ENCODE measurements around the gene FCHSD1. TPM values are rescaled to one million over a fixed set of nuclear protein-coding genes. Genes with fewer than 3 reads are reported as not detected.
A peak's percentile ranks its signal among the peaks of the same experiment; 100 is the strongest.

Gene FCHSD1
- total and polyA plus RNA-seq, 5 donors from 2014 or later, result 7.7 to 115 (median 8.4) TPM

DNA sequence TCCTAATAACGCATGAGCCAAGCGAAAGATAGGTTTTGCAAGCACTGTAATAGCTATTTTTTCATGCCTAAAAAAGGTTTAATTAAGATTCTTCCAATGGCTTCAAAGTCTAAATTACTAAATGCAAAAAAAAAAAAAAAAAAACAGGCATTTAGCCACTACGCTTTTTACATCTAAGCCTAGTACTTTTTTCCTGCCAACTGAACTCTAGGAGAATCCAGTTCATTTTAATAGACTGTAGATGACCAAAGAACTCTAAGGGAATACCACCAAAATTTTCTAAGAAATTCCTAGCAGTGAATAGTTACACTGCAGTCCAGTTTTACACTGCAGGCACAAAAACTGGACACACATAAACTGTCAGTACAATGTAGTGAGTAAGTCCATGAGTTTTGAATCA lies 42.2 kb downstream of the FCHSD1 start:
- Histone ChIP-seq H3K27ac (ENCODE audit: insufficient read depth, low read length, poor library complexity, severe bottlenecking) (peak overlapping the region; percentile 90), H3K36me3 (ENCODE audit: control insufficient read depth, insufficient read depth, low read length) (no peaks in the 10 kb centered on the region), H3K9me3 (ENCODE audit: control insufficient read depth in 2 of 2, low read length in 2 of 2) (no peaks in the 10 kb centered on the region), H3K27me3 (ENCODE audit: control insufficient read depth, insufficient read depth, low read length) (no peaks in the 10 kb centered on the region), H3K4me3 (ENCODE audit: low read depth, low read length) (peak overlapping the region; percentile 69), H3K4me1 (ENCODE audit: control insufficient read depth, insufficient read depth, low read length, poor library complexity, severe bottlenecking) (peaks cover 93% of the 10 kb centered on the region)
- H3K27me3 Mint-ChIP-seq, result no peaks in the 10 kb centered on the region
- peaks cover 17% of the 10 kb centered on the region for H3K36me3 Mint-ChIP-seq
- H3K4me1 Mint-ChIP-seq, result peaks cover 37 to 96% (median 78%) of the 10 kb centered on the region in 4 donors
- DNase-seq (no peak), ATAC-seq (ENCODE audit: low read depth in 2 of 2) (no peak)
- peak overlapping the region; percentile 92 to 97 (median 92) for H3K27ac Mint-ChIP-seq
- H3K9me3 Mint-ChIP-seq, result no peaks in the 10 kb centered on the region
- peak overlapping the region; percentile 65 to 82 (median 78) for H3K4me3 Mint-ChIP-seq

GRCh38 chr5:141608557-141608956 lies 42.7 kb downstream of the FCHSD1 start:
- no peaks in the 10 kb centered on the region for H3K9me3 Mint-ChIP-seq
- H3K36me3 ChIP-seq (ENCODE audit: control insufficient read depth, insufficient read depth, low read length), result no peaks in the 10 kb centered on the region
- ATAC-seq (ENCODE audit: low read depth in 2 of 2), result no peak
- H3K36me3 Mint-ChIP-seq, result peaks cover 17% of the 10 kb centered on the region
- peak overlapping the region; percentile 65 to 82 (median 78) for H3K4me3 Mint-ChIP-seq
- H3K27ac ChIP-seq (ENCODE audit: insufficient read depth, low read length, poor library complexity, severe bottlenecking), result peak overlapping the region; percentile 90
- no peaks in the 10 kb centered on the region for H3K9me3 ChIP-seq (ENCODE audit: control insufficient read depth in 2 of 2, low read length in 2 of 2)
- no peaks in the 10 kb centered on the region for H3K27me3 Mint-ChIP-seq
- DNase-seq, result no peak
- H3K4me3 ChIP-seq (ENCODE audit: low read depth, low read length), result peak overlapping the region; percentile 69
- H3K27me3 ChIP-seq (ENCODE audit: control insufficient read depth, insufficient read depth, low read length), result no peaks in the 10 kb centered on the region
- H3K27ac Mint-ChIP-seq, result peak overlapping the region; percentile 92 to 97 (median 92)
- H3K4me1 Mint-ChIP-seq, result peaks cover 36 to 96% (median 79%) of the 10 kb centered on the region in 4 donors
- peaks cover 93% of the 10 kb centered on the region for H3K4me1 ChIP-seq (ENCODE audit: control insufficient read depth, insufficient read depth, low read length, poor library complexity, severe bottlenecking)

GRCh38 chr5:141608046-141608445 lies 43.2 kb downstream of the FCHSD1 start:
- peak overlapping the region; percentile 90 for H3K27ac ChIP-seq (ENCODE audit: insufficient read depth, low read length, poor library complexity, severe bottlenecking)
- Mint-ChIP-seq H3K27ac (peak overlapping the region; percentile 92 to 97 (median 92)), H3K9me3 (no peaks in the 10 kb centered on the region), H3K27me3 (no peaks in the 10 kb centered on the region), H3K4me1 (peaks cover 36 to 95% (median 75%) of the 10 kb centered on the region in 4 donors), H3K4me3 (peak overlapping the region; percentile 65 to 83 (median 80)), H3K36me3 (peaks cover 17% of the 10 kb centered on the region)
- H3K9me3 ChIP-seq (ENCODE audit: control insufficient read depth in 2 of 2, low read length in 2 of 2), result no peaks in the 10 kb centered on the region
- no peaks in the 10 kb centered on the region for H3K36me3 ChIP-seq (ENCODE audit: control insufficient read depth, insufficient read depth, low read length)
- ATAC-seq (ENCODE audit: low read depth in 2 of 2), result no peak
- H3K4me1 ChIP-seq (ENCODE audit: control insufficient read depth, insufficient read depth, low read length, poor library complexity, severe bottlenecking), result peaks cover 93% of the 10 kb centered on the region
- no peaks in the 10 kb centered on the region for H3K27me3 ChIP-seq (ENCODE audit: control insufficient read depth, insufficient read depth, low read length)
- no peak for DNase-seq
- peak overlapping the region; percentile 86 for H3K4me3 ChIP-seq (ENCODE audit: low read depth, low read length)

GRCh38 chr5:141605523-141606277 lies 45.5 kb downstream of the FCHSD1 start:
- Histone ChIP-seq H3K4me3 (ENCODE audit: low read depth, low read length) (peak overlapping the region; percentile 86), H3K9me3 (ENCODE audit: control insufficient read depth in 2 of 2, low read length in 2 of 2) (no peaks in the 10 kb centered on the region), H3K27ac (ENCODE audit: insufficient read depth, low read length, poor library complexity, severe bottlenecking) (peak overlapping the region; percentile 90), H3K27me3 (ENCODE audit: control insufficient read depth, insufficient read depth, low read length) (no peaks in the 10 kb centered on the region), H3K4me1 (ENCODE audit: control insufficient read depth, insufficient read depth, low read length, poor library complexity, severe bottlenecking) (peaks cover 89% of the 10 kb centered on the region), H3K36me3 (ENCODE audit: control insufficient read depth, insufficient read depth, low read length) (no peaks in the 10 kb centered on the region)
- peak overlapping the region; percentile 90 to 97 (median 92) for H3K27ac Mint-ChIP-seq
- DNase-seq (peak; percentile 72 to 95 (median 88)), ATAC-seq (ENCODE audit: low read depth in 2 of 2) (peak; percentile 99)
- H3K4me3 Mint-ChIP-seq, result peak overlapping the region; percentile 78 to 84 (median 82)
- no peaks in the 10 kb centered on the region for H3K9me3 Mint-ChIP-seq
- H3K4me1 Mint-ChIP-seq, result peaks cover 34 to 96% (median 71%) of the 10 kb centered on the region in 4 donors
- peaks cover 14% of the 10 kb centered on the region for H3K36me3 Mint-ChIP-seq
- no peaks in the 10 kb centered on the region for H3K27me3 Mint-ChIP-seq

DNA sequence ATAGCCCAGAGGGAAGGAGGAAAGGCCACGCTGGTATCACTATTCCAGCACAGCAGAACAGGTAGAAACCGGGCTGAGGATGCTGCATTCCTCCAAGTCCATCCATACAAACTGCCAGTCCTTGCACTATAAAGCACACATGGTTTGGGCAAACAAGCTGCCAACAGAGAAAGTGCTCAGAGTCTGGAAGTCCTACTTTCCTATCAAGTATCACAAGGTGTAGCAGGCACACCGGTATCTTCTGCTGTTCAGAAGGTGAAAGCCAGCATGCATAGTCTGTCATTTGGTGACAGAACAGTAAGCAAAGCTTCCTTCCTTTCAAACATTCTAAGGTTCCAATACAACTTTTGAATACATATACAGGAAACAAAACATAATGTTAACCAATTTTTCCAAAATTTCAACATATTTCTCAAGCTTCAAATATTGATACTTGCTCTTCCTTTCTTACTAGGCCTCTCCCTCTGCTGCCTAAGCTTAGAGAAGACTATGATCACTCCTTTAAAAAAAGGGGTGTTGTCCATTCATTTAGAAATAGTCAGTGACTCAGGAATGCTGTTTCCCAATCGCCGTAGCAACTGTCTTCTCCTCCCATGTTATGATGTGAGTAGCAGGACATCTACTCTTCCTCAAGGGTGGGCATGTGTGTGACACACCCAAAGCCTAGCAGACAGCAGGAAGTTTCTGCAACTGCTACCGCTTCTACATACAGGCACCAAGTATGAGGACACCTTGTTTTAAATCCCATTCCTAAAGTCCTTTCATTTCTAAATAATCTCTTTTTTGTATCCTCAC lies 47.1 kb downstream of the FCHSD1 start:
- no peaks in the 10 kb centered on the region for H3K9me3 ChIP-seq (ENCODE audit: control insufficient read depth in 2 of 2, low read length in 2 of 2)
- Mint-ChIP-seq H3K36me3 (peaks cover 11% of the 10 kb centered on the region), H3K4me1 (peaks cover 35 to 96% (median 77%) of the 10 kb centered on the region in 4 donors), H3K27ac (peak overlapping the region; percentile 90 to 93 (median 92)), H3K9me3 (no peaks in the 10 kb centered on the region), H3K27me3 (no peaks in the 10 kb centered on the region), H3K4me3 (peak overlapping the region; percentile 76 to 92 (median 84))
- H3K36me3 ChIP-seq (ENCODE audit: control insufficient read depth, insufficient read depth, low read length), result no peaks in the 10 kb centered on the region
- H3K4me3 ChIP-seq (ENCODE audit: low read depth, low read length), result peak overlapping the region; percentile 86
- H3K27ac ChIP-seq (ENCODE audit: insufficient read depth, low read length, poor library complexity, severe bottlenecking), result peak overlapping the region; percentile 90
- H3K27me3 ChIP-seq (ENCODE audit: control insufficient read depth, insufficient read depth, low read length), result no peaks in the 10 kb centered on the region
- H3K4me1 ChIP-seq (ENCODE audit: control insufficient read depth, insufficient read depth, low read length, poor library complexity, severe bottlenecking), result peaks cover 93% of the 10 kb centered on the region
- ATAC-seq (ENCODE audit: low read depth in 2 of 2) (no peak), DNase-seq (peak in 1 of 3 donors; percentile 41)

DNA sequence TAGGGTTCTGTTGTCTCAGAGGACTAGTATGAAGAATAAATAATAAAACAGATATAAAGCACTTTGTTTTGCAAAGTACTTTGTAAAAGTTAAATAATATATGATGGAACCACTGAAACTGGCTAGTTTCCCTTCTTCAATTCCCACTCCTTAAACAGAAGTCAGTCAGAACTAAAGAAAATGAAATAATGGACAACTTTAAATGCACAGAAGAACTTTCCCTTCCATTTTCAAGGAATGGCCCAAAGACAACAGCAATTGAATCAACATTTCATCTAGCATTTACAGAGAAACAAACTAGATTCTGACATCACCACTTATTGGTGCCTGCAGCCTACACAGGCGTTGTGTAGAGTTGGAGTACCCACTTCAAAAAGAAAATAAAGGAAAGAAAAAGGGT lies 48.6 kb downstream of the FCHSD1 start:
- Histone ChIP-seq H3K4me3 (ENCODE audit: low read depth, low read length) (peak overlapping the region; percentile 86), H3K36me3 (ENCODE audit: control insufficient read depth, insufficient read depth, low read length) (no peaks in the 10 kb centered on the region), H3K27ac (ENCODE audit: insufficient read depth, low read length, poor library complexity, severe bottlenecking) (peak overlapping the region; percentile 90), H3K27me3 (ENCODE audit: control insufficient read depth, insufficient read depth, low read length) (no peaks in the 10 kb centered on the region), H3K9me3 (ENCODE audit: control insufficient read depth in 2 of 2, low read length in 2 of 2) (no peaks in the 10 kb centered on the region), H3K4me1 (ENCODE audit: control insufficient read depth, insufficient read depth, low read length, poor library complexity, severe bottlenecking) (peaks cover 93% of the 10 kb centered on the region)
- no peaks in the 10 kb centered on the region for H3K27me3 Mint-ChIP-seq
- ATAC-seq (ENCODE audit: low read depth in 2 of 2), result no peak
- peak overlapping the region; percentile 85 to 92 (median 90) for H3K27ac Mint-ChIP-seq
- H3K4me1 Mint-ChIP-seq, result peaks cover 38 to 96% (median 78%) of the 10 kb centered on the region in 4 donors
- H3K9me3 Mint-ChIP-seq, result no peaks in the 10 kb centered on the region
- no peak for DNase-seq
- peaks cover 8% of the 10 kb centered on the region for H3K36me3 Mint-ChIP-seq
- H3K4me3 Mint-ChIP-seq, result peak overlapping the region; percentile 56 to 73 (median 57)

- Mint-ChIP-seq H3K27me3 (no peaks in the 10 kb centered on the region), H3K36me3 (peaks cover 11% of the 10 kb centered on the region), H3K4me3 (peak overlapping the region; percentile 57 to 74 (median 66)), H3K9me3 (no peaks in the 10 kb centered on the region), H3K27ac (peak overlapping the region; percentile 77 to 92 (median 89)), H3K4me1 (peaks cover 33 to 91% (median 66%) of the 10 kb centered on the region in 4 donors)
- DNase-seq (peak in 1 of 3 donors; percentile 35), ATAC-seq (ENCODE audit: low read depth in 2 of 2) (peak; percentile 77 to 86)
- Histone ChIP-seq H3K36me3 (ENCODE audit: control insufficient read depth, insufficient read depth, low read length) (peaks cover 16% of the 10 kb centered on the region), H3K4me1 (ENCODE audit: control insufficient read depth, insufficient read depth, low read length, poor library complexity, severe bottlenecking) (peaks cover 69% of the 10 kb centered on the region), H3K27ac (ENCODE audit: insufficient read depth, low read length, poor library complexity, severe bottlenecking) (peak overlapping the region; percentile 72), H3K4me3 (ENCODE audit: low read depth, low read length) (peak overlapping the region; percentile 63), H3K27me3 (ENCODE audit: control insufficient read depth, insufficient read depth, low read length) (no peaks in the 10 kb centered on the region), H3K9me3 (ENCODE audit: control insufficient read depth in 2 of 2, low read length in 2 of 2) (no peaks in the 10 kb centered on the region)
Observed at GRCh38 chr5:141598391-141599345, 52.5 kb downstream of the FCHSD1 start.

Measured in CD4-positive, CD25-positive, alpha-beta regulatory T cell (primary cell).